VCaP (cell line): ENCODE results near the gene BUD13.

Experiments
- H3K27ac ChIP-seq: fragments of 450-650 bp; 2 replicates; pipeline ENCODE4 v1.5.1; 2017
- TF ChIP-seq, protein P1 (sequence below): fragments of 450-650 bp; conservative IDR thresholded peaks from 2 replicates; pipeline ENCODE4 v1.5.1; 2017; ENCODE audit warnings: mild to moderate bottlenecking, moderate library complexity

The BUD13 gene

DNA sequence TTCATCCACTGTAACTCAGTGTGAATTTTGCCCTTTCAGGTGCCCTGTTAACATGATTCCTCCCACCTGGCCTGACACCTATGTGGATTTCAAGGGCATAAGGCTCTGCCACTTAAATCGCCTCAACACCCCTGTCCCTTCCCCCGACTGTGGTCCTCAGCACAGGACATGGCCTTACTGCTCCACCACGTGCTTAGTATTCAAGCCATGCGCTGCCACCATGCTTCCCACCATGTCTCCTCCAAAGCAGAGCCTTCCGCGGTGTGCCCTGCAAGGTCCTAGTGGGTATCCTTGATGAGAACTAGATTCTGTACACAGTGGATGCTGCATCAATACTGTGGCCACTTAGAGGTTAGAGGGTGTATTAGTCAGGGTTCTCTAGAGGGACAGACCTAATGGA is 51.9 kb downstream of the BUD13 start:
- TF ChIP-seq, protein P1, sequence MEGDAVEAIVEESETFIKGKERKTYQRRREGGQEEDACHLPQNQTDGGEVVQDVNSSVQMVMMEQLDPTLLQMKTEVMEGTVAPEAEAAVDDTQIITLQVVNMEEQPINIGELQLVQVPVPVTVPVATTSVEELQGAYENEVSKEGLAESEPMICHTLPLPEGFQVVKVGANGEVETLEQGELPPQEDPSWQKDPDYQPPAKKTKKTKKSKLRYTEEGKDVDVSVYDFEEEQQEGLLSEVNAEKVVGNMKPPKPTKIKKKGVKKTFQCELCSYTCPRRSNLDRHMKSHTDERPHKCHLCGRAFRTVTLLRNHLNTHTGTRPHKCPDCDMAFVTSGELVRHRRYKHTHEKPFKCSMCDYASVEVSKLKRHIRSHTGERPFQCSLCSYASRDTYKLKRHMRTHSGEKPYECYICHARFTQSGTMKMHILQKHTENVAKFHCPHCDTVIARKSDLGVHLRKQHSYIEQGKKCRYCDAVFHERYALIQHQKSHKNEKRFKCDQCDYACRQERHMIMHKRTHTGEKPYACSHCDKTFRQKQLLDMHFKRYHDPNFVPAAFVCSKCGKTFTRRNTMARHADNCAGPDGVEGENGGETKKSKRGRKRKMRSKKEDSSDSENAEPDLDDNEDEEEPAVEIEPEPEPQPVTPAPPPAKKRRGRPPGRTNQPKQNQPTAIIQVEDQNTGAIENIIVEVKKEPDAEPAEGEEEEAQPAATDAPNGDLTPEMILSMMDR, result no peak
- H3K27ac ChIP-seq, result no peak overlapping the region

DNA sequence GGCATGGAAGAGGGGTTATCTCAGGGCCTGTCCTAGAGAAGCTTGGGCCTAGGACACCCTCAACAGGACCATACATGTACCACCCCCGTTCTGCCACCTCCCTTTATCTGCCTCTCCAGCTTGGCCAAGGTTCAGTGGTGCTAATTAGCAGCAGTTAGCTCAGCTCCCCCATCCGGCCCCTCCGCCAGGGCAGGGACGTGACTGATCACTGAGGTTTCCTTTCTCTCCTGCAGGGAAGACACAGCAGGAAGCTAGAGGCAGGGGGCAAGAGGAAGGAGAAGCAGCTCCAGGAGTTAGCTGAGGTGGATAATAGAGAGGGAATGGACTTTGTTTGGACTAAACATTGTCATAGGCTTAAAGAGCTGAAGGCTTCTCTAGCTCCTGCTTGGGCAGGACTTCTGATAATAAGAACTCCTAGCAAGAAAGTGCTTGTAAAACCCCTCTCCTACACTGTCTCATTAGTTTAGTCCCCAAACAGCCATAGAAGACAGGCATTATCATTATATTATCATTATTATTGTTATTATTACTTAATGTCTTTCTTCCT is 53.8 kb downstream of the BUD13 start:
- no peak overlapping the region for H3K27ac ChIP-seq
- TF ChIP-seq, protein P1, result no peak

DNA sequence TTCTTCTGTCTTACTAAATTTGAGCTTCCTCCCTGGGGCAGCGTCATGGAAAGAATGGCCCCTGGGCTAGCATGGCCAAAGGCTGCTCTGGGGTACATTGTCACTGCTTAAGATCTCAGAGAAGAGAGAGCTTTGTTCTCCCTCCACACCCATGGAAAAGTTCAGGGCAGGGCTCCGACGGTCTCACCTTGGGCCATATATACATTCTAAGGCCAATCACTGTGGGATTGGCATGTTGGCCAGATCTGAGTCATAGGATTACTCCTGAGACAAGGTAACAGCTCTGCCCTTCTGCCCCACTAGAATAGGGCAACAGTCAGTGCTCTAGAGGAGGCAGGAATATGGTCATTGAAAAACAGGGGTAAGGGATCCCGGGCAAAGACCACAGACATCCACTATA is 56.2 kb downstream of the BUD13 start:
- TF ChIP-seq, protein P1, result no peak
- no peak overlapping the region for H3K27ac ChIP-seq

DNA sequence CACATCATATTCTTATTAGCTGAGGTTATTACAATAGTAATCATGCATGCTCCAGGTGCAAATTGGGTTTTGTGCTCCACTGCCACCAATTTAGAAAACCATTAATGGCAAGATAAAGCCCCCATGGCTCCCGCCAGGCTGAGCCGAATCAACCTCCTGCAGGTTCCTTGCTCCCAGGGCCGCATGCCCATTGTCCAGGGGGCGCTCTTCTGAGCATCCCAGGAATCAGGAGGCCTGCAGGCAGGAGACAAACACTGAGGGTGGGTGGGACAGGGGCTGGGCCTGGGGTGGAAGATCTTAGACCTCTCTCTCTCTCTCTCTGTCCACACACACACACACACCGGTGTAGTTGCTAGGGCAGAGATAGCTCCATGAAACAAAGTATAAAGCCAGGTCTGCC is 57.4 kb downstream of the BUD13 start:
- no peak overlapping the region for H3K27ac ChIP-seq
- TF ChIP-seq, protein P1, result no peak

DNA sequence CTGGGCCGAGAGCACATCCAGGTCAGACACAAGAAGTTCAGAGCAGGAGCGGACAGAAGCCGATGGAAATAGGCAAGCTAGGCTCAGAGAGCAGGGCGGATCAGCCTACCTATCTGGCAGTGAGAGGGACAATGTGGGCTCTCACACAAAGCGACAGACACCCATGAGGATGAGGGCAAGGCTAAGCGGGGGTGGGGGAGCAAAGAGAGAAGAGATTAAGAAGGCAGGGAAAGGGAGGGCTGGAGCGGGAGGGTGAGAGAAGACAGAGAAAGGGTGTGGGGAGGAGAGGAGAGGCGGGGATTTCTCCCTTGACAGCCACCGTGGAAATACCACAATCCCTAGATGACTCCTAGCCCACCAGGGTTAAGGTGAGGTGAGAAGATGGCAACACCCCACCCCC is 57.9 kb downstream of the BUD13 start:
- H3K27ac ChIP-seq, result no peak overlapping the region
- TF ChIP-seq, protein P1, result no peak

DNA sequence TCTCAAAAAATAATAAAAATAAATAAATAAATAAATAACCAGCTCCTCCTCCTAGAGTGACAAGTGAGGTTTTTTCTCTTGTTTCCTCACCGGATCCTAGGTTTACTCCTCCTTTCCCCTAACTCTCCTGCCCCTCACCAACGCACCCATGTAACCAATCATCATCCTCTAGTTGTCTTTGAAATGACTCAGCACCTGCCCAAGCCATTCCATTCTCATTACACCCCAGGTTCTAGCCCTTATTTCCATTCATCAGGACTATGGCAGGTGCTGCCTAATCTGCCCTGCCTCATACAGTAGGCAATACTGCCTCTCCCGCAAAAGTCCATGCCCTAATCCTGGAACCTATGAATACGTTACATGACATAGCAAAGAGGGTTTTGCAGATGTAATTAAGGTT is 60.4 kb downstream of the BUD13 start:
- TF ChIP-seq, protein P1, result no peak

DNA sequence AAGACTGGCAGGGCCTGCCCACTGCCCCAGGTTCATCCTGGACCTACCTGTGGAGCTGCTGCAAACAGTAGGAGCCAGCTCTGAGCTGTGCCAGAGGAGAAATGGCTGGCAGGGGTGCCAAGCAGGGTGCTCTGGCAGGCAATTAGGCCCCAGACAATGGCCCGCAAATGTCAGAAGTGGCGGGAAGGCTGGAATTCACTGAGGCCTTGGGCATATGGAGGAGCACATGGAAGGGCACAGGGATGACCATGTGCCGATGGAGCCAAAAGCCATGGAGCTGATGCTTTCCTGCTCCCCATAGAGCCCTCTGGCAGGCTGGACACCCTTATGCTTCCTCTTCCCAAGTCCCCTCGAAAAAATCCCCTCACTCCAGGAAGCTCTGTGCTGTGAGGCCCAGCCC is 62.0 kb downstream of the BUD13 start:
- H3K27ac ChIP-seq, result no peak overlapping the region
- TF ChIP-seq, protein P1, result no peak

More for the DNA sequence above, 60.4 kb downstream of the BUD13 start:
- H3K27ac ChIP-seq, result no peak overlapping the region
